K562 (cell line): ENCODE results near the gene GADD45B. TPM values are rescaled to one million over a fixed set of nuclear protein-coding genes. Genes with fewer than 3 reads are reported as not detected.

Experiments
- ASH1L ChIP-seq: fragments of 450-650 bp; IDR thresholded peaks from 2 replicates; pipeline ENCODE4 v1.6.1; 2018; ENCODE audit warnings: borderline replicate concordance, mild to moderate bottlenecking, low read depth; ENCODE audit not compliant: partially characterized antibody
- CTBP1 ChIP-seq: fragments of 450-650 bp; IDR thresholded peaks from 2 replicates; pipeline ENCODE4 v1.6.1; 2016; ENCODE audit warnings: borderline replicate concordance
- EGR1 ChIP-seq: fragments of 450-650 bp; conservative IDR thresholded peaks from 2 replicates; pipeline ENCODE4 v1.6.1; 2017; ENCODE audit warnings: mild to moderate bottlenecking
- RBM15 ChIP-seq: fragments of 200-400 bp; formaldehyde crosslinking; IDR thresholded peaks from 2 replicates; pipeline ENCODE4 v1.6.1; 2018; ENCODE audit warnings: mild to moderate bottlenecking, low read length, moderate library complexity; ENCODE audit not compliant: insufficient read depth
- ZEB2 ChIP-seq: fragments of 450-650 bp; IDR thresholded peaks from 2 replicates; pipeline ENCODE4 v1.6.1; 2016
- ZFP1 ChIP-seq: fragments of 450-650 bp; formaldehyde crosslinking; IDR thresholded peaks from 2 replicates; pipeline ENCODE4 v1.4.0; 2020; ENCODE audit warnings: mild to moderate bottlenecking, mixed read lengths
- ZNF232 ChIP-seq: sonication (generic); formaldehyde crosslinking; IDR thresholded peaks from 2 replicates; pipeline ENCODE4 v1.8.0; 2022; ENCODE audit warnings: mild to moderate bottlenecking, missing genetic modification reagents
- ZNF445 ChIP-seq: fragments of 250-450 bp; sonication (Bioruptor Pico); IDR thresholded peaks from 2 replicates; pipeline ENCODE4 v1.4.0; 2020; ENCODE audit warnings: low read depth, mild to moderate bottlenecking, moderate library complexity
- ZNF778 ChIP-seq: fragments of 450-650 bp; formaldehyde crosslinking; IDR thresholded peaks from 2 replicates; pipeline ENCODE4 v1.4.0; 2020; ENCODE audit warnings: mild to moderate bottlenecking, moderate library complexity
- polyA plus RNA-seq, 8 experiments: library from polyadenylated mRNA; depleted of rRNA in 4 of 8; stranded (reverse) in 5 of 8; unstranded in 3 of 8; fragments of >200 nt; fragmentation: Nextera tagmentation in 2 of 8; fragmentation: Illumina TruSeq in 1 of 8; extraction: Ambion mirVana in 2 of 8; extraction: Trizol in 1 of 8; gene quantifications; 2 replicates each; pipeline versions ENCODE4 v1.2.1 to v1.2.3, GENCODE V29; 2011 to 2014; ENCODE audit warnings: inconsistent platforms in 1 of 8, missing spikeins in 1 of 8
- total RNA-seq, 7 experiments: library from RNA; depleted of rRNA in 6 of 7; stranded (reverse); fragments of >200 nt in 6 of 7; fragmentation: Illumina TruSeq in 2 of 7; extraction: Trizol in 2 of 7; gene quantifications; 2 replicates each; pipeline versions ENCODE4 v1.2.1 to v1.2.3, GENCODE V29; 2011 to 2021; ENCODE audit warnings: low replicate concordance in 1 of 7
- TF ChIP-seq, protein P1 (sequence below): fragments of 450-650 bp; IDR thresholded peaks from 2 replicates; pipeline ENCODE4 v1.6.1; 2016; ENCODE audit warnings: borderline replicate concordance
- TF ChIP-seq, protein P2 (sequence below): fragments of 450-650 bp; IDR thresholded peaks from 2 replicates; pipeline ENCODE4 v1.6.1; 2016; ENCODE audit warnings: mild to moderate bottlenecking, moderate library complexity
- TF ChIP-seq, protein P3 (sequence below): fragments of 450-650 bp; IDR thresholded peaks from 2 replicates; pipeline ENCODE4 v1.6.1; 2016; ENCODE audit warnings: low read depth, mild to moderate bottlenecking, moderate library complexity

Gene GADD45B
- total and polyA plus RNA-seq, 9 of the 15 experiments (the other 6 are each of a cell fraction or from before 2014, with no cell fraction given): 0.06 to 4.1 (median 2.1) TPM

- TF ChIP-seq, protein P1, sequence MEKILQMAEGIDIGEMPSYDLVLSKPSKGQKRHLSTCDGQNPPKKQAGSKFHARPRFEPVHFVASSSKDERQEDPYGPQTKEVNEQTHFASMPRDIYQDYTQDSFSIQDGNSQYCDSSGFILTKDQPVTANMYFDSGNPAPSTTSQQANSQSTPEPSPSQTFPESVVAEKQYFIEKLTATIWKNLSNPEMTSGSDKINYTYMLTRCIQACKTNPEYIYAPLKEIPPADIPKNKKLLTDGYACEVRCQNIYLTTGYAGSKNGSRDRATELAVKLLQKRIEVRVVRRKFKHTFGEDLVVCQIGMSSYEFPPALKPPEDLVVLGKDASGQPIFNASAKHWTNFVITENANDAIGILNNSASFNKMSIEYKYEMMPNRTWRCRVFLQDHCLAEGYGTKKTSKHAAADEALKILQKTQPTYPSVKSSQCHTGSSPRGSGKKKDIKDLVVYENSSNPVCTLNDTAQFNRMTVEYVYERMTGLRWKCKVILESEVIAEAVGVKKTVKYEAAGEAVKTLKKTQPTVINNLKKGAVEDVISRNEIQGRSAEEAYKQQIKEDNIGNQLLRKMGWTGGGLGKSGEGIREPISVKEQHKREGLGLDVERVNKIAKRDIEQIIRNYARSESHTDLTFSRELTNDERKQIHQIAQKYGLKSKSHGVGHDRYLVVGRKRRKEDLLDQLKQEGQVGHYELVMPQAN: no peak
- TF ChIP-seq ZNF778 (no peak), CTBP1 (peak; percentile 46; the same call in 1 of the 2 replicates), ASH1L (peak; percentile 59), ZNF232 (CRISPR knock-in tag) (no peak), EGR1 (peak; percentile 100), ZNF445 (no peak), ZEB2 (no peak), RBM15 (no peak), ZFP1 (no peak)
- TF ChIP-seq, protein P2, sequence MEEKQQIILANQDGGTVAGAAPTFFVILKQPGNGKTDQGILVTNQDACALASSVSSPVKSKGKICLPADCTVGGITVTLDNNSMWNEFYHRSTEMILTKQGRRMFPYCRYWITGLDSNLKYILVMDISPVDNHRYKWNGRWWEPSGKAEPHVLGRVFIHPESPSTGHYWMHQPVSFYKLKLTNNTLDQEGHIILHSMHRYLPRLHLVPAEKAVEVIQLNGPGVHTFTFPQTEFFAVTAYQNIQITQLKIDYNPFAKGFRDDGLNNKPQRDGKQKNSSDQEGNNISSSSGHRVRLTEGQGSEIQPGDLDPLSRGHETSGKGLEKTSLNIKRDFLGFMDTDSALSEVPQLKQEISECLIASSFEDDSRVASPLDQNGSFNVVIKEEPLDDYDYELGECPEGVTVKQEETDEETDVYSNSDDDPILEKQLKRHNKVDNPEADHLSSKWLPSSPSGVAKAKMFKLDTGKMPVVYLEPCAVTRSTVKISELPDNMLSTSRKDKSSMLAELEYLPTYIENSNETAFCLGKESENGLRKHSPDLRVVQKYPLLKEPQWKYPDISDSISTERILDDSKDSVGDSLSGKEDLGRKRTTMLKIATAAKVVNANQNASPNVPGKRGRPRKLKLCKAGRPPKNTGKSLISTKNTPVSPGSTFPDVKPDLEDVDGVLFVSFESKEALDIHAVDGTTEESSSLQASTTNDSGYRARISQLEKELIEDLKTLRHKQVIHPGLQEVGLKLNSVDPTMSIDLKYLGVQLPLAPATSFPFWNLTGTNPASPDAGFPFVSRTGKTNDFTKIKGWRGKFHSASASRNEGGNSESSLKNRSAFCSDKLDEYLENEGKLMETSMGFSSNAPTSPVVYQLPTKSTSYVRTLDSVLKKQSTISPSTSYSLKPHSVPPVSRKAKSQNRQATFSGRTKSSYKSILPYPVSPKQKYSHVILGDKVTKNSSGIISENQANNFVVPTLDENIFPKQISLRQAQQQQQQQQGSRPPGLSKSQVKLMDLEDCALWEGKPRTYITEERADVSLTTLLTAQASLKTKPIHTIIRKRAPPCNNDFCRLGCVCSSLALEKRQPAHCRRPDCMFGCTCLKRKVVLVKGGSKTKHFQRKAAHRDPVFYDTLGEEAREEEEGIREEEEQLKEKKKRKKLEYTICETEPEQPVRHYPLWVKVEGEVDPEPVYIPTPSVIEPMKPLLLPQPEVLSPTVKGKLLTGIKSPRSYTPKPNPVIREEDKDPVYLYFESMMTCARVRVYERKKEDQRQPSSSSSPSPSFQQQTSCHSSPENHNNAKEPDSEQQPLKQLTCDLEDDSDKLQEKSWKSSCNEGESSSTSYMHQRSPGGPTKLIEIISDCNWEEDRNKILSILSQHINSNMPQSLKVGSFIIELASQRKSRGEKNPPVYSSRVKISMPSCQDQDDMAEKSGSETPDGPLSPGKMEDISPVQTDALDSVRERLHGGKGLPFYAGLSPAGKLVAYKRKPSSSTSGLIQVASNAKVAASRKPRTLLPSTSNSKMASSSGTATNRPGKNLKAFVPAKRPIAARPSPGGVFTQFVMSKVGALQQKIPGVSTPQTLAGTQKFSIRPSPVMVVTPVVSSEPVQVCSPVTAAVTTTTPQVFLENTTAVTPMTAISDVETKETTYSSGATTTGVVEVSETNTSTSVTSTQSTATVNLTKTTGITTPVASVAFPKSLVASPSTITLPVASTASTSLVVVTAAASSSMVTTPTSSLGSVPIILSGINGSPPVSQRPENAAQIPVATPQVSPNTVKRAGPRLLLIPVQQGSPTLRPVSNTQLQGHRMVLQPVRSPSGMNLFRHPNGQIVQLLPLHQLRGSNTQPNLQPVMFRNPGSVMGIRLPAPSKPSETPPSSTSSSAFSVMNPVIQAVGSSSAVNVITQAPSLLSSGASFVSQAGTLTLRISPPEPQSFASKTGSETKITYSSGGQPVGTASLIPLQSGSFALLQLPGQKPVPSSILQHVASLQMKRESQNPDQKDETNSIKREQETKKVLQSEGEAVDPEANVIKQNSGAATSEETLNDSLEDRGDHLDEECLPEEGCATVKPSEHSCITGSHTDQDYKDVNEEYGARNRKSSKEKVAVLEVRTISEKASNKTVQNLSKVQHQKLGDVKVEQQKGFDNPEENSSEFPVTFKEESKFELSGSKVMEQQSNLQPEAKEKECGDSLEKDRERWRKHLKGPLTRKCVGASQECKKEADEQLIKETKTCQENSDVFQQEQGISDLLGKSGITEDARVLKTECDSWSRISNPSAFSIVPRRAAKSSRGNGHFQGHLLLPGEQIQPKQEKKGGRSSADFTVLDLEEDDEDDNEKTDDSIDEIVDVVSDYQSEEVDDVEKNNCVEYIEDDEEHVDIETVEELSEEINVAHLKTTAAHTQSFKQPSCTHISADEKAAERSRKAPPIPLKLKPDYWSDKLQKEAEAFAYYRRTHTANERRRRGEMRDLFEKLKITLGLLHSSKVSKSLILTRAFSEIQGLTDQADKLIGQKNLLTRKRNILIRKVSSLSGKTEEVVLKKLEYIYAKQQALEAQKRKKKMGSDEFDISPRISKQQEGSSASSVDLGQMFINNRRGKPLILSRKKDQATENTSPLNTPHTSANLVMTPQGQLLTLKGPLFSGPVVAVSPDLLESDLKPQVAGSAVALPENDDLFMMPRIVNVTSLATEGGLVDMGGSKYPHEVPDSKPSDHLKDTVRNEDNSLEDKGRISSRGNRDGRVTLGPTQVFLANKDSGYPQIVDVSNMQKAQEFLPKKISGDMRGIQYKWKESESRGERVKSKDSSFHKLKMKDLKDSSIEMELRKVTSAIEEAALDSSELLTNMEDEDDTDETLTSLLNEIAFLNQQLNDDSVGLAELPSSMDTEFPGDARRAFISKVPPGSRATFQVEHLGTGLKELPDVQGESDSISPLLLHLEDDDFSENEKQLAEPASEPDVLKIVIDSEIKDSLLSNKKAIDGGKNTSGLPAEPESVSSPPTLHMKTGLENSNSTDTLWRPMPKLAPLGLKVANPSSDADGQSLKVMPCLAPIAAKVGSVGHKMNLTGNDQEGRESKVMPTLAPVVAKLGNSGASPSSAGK: peak; percentile 36; the same call in 1 of the 2 replicates
- TF ChIP-seq, protein P3, sequence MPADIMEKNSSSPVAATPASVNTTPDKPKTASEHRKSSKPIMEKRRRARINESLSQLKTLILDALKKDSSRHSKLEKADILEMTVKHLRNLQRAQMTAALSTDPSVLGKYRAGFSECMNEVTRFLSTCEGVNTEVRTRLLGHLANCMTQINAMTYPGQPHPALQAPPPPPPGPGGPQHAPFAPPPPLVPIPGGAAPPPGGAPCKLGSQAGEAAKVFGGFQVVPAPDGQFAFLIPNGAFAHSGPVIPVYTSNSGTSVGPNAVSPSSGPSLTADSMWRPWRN: no peak
Observed at GRCh38 chr19:2475702-2476450, at the start of gene GADD45B (continued).
